Lower leg skin (tissue), 3 donors: ENCODE measurements around the gene SEC24D.

Experiments
- CTCF ChIP-seq, 3 donors: fragments of 450-650 bp; IDR thresholded peaks; one replicate each; pipeline ENCODE4 v1.5.1; 2016; ENCODE audit warnings: antibody characterized with exemption in 3 of 3, mild to moderate bottlenecking in 3 of 3, moderate library complexity in 2 of 3
- POLR2A ChIP-seq, 2 donors: fragments of 450-650 bp; IDR thresholded peaks; one replicate each; pipeline ENCODE4 v1.6.1; 2016 to 2017; ENCODE audit warnings: antibody characterized with exemption in 2 of 2, mild to moderate bottlenecking in 1 of 2, moderate library complexity in 1 of 2

GRCh38 chr4:118883861-118884260 is 47.9 kb upstream of the SEC24D start:
- no peak for TF ChIP-seq CTCF (IDR thresholded peaks at IDR 0.05)
- no peak for TF ChIP-seq POLR2A (IDR thresholded peaks at IDR 0.05)
